Measurements from ENCODE around the gene OR52I2.

The OR52I2 gene

DNA sequence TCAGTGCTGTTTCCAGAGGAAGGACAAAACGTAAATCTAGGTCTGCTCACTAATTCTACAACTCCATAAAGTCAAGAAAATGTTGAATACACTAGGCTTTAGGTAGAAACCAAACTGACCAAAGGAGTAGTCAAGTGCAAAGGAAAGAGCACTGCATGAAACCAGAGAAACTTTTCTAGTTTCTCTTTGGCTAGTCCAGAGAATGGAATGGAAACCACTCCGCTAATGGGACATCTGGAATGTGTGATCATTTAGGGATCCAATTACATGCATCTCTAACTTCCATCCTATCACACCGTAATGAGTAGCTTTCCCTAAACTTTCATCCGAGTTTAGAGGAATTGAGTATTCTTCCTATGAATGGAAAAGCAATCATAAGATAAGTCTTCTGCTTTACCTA is 34.1 kb upstream of the OR52I2 start:
- no peak for DNase-seq (ENCODE audit: extremely low spot score)
- CTCF ChIA-PET: interaction anchor here (1.7 to 3.0 kb wide), 2 partner anchors 9 to 360 kb away, joined by 9 to 25 read pairs; no protein-coding TSS in a partner anchor
- POLR2A ChIA-PET: no interaction called here
- TF ChIP-seq, protein P1, sequence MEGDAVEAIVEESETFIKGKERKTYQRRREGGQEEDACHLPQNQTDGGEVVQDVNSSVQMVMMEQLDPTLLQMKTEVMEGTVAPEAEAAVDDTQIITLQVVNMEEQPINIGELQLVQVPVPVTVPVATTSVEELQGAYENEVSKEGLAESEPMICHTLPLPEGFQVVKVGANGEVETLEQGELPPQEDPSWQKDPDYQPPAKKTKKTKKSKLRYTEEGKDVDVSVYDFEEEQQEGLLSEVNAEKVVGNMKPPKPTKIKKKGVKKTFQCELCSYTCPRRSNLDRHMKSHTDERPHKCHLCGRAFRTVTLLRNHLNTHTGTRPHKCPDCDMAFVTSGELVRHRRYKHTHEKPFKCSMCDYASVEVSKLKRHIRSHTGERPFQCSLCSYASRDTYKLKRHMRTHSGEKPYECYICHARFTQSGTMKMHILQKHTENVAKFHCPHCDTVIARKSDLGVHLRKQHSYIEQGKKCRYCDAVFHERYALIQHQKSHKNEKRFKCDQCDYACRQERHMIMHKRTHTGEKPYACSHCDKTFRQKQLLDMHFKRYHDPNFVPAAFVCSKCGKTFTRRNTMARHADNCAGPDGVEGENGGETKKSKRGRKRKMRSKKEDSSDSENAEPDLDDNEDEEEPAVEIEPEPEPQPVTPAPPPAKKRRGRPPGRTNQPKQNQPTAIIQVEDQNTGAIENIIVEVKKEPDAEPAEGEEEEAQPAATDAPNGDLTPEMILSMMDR (IDR thresholded peaks at IDR 0.05; ENCODE audit: control extremely low read depth, extremely low read depth, low read depth, missing control alignments): no peak

GRCh38 chr11:4551346-4551979 is 30.1 kb upstream of the OR52I2 start:
- CTCF ChIA-PET: interaction anchor here (2.0 to 3.5 kb wide), 2 partner anchors 13 to 364 kb away, joined by 16 to 17 read pairs; no protein-coding TSS in a partner anchor
- POLR2A ChIA-PET: no interaction called here
- TF ChIP-seq, protein P1 (IDR thresholded peaks at IDR 0.05; ENCODE audit: control extremely low read depth, extremely low read depth, low read depth, missing control alignments): no peak
- DNase-seq (ENCODE audit: extremely low spot score): peak; percentile 25

- ChIA-PET POLR2A (no interaction called here), CTCF (interaction anchor here (1.2 to 1.4 kb wide), 3 partner anchors 17 to 21 kb away, joined by 3 to 4 read pairs (median 3); no protein-coding TSS in a partner anchor)
- TF ChIP-seq, protein P1 (IDR thresholded peaks at IDR 0.05; ENCODE audit: control extremely low read depth, extremely low read depth, low read depth, missing control alignments): no peak
- DNase-seq (ENCODE audit: extremely low spot score): no peak
Measured at GRCh38 chr11:4559527-4560440, 21.8 kb upstream of the OR52I2 start.

DNA sequence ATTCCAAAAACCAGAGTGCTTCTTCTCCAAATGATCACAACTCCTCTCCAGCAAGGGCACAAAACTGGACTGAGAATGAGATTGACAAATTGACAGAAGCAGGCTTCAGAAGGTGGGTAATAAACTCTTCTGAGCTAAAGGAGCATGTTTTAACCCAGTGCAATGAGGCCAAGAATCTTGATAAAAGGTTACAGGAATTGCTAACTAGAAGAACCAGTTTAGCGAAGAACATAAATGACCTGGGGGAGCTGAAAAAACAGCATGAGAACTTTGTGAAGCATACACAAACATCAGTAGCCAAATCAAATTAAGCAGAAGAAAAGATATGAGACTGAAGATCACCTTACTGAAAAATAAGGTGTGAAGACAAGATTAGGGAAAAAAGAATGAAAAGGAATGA is 21.1 kb upstream of the OR52I2 start:
- TF ChIP-seq, protein P1 (IDR thresholded peaks at IDR 0.05; ENCODE audit: control extremely low read depth, extremely low read depth, low read depth, missing control alignments): no peak
- POLR2A ChIA-PET: no interaction called here
- DNase-seq (ENCODE audit: extremely low spot score): no peak
- CTCF ChIA-PET: interaction anchor here (1.3 to 1.4 kb wide), 2 partner anchors 17 to 21 kb away, joined by 3 to 4 read pairs; no protein-coding TSS in a partner anchor

DNA sequence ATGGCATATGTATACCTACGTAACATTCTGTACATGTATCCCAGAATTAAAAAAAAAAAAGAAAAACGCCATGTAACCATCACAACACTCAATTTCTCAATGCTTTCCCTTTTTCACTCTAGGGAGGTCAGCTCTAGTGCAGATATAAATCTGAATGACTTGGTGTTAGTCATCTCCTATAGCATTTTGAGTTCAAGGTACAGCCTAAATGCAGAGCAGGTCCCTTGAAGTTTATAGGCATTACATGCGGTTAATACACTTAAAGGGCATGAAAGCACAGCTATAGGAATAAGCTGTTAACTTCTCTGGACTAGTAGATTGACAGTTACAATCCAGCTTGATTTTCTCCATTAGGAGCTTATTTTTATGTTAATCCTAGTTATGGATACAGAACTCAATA is 16.2 kb upstream of the OR52I2 start:
- no peak for DNase-seq (ENCODE audit: extremely low spot score)

DNA sequence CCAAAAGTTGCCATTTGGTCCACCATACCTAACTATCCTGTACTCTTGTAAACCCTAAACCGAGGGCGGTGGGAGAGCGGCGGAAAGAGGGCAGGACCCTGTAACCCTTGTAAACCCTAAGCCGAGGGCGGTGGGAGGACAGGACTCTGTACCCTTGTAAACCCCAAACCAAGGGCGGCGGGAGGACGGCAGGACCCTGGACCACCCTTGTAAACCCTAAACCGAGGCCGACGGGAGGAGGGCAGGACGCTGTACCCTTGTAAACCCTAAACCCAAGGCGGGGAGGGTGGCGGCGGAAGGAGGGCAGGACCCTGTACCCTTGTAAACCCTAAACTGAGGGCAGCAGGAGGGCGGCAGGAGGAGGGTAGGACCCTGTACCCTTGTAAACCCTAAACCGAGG is 12.5 kb upstream of the OR52I2 start:
- ChIA-PET CTCF (no interaction called here), POLR2A (no interaction called here)
- DNase-seq (ENCODE audit: extremely low spot score): no peak
- TF ChIP-seq, protein P1 (IDR thresholded peaks at IDR 0.05; ENCODE audit: control extremely low read depth, extremely low read depth, low read depth, missing control alignments): no peak

More for the DNA sequence above, 16.2 kb upstream of the OR52I2 start:
- TF ChIP-seq, protein P1 (IDR thresholded peaks at IDR 0.05; ENCODE audit: control extremely low read depth, extremely low read depth, low read depth, missing control alignments): no peak
- ChIA-PET POLR2A (no interaction called here), CTCF (no interaction called here)
